ENCODE results near the gene SMC3. TPM values are rescaled to one million over a fixed set of nuclear protein-coding genes. Genes with fewer than 3 reads are reported as not detected.

SMC3 gene
- polyA plus RNA-seq, 1 donor: 40.4 TPM

- no peak for DNase-seq (ENCODE audit: low read depth)
These were observed 77.3 kb downstream of the SMC3 start for GRCh38 chr10:110644598-110645462.

GRCh38 chr10:110646417-110647135 is 79.1 kb downstream of the SMC3 start:
- DNase-seq (ENCODE audit: low read depth): no peak

- no peak for DNase-seq (ENCODE audit: low read depth)
These were observed 79.6 kb downstream of the SMC3 start for GRCh38 chr10:110647136-110647430.

- no peak for DNase-seq (ENCODE audit: low read depth)
These were observed 81.3 kb downstream of the SMC3 start for GRCh38 chr10:110648692-110649346.

- no peak for DNase-seq (ENCODE audit: low read depth)
These were observed 82.1 kb downstream of the SMC3 start for GRCh38 chr10:110649347-110650264.

GRCh38 chr10:110650265-110650668 is 82.8 kb downstream of the SMC3 start:
- DNase-seq (ENCODE audit: low read depth): no peak

GRCh38 chr10:110651044-110651958 is 83.8 kb downstream of the SMC3 start:
- no peak for DNase-seq (ENCODE audit: low read depth)

- DNase-seq (ENCODE audit: low read depth): no peak
These were observed 85.1 kb downstream of the SMC3 start for GRCh38 chr10:110652475-110653118.

Other genes with a start within 250 kb of the SMC3 start
- 2.5 TPM for gene DUSP5, start 69.8 kb upstream of the SMC3 start, polyA plus RNA-seq (ENCODE audit: insufficient read length)
- 13.5 TPM for gene RBM20, start 76.6 kb downstream of the SMC3 start, polyA plus RNA-seq (ENCODE audit: insufficient read length)